Esophagus squamous epithelium (tissue), 5 donors: ENCODE results near the gene GCNT1. TPM values are rescaled to one million over a fixed set of nuclear protein-coding genes. Genes with fewer than 3 reads are reported as not detected.

Experiments
- DNase-seq: peaks from one replicate; lab custom pipeline; 2025; lab: John Stamatoyannopoulos, UW
- H3K27ac ChIP-seq, 4 donors: fragments of 200-600 bp; sonication (generic); one replicate each; pipeline ENCODE4 v1.5.1; 2016 to 2019; ENCODE audit warnings: mild to moderate bottlenecking in 1 of 4
- H3K27me3 ChIP-seq, 4 donors: fragments of 200-600 bp; sonication (generic); 1 replicate in 3 of 4; 2 replicates in 1 of 4; pipeline versions ENCODE4 v1.5.1 to v1.6.0; 2017 to 2021; ENCODE audit warnings: antibody characterized with exemption in 1 of 4
- H3K36me3 ChIP-seq, 3 donors: fragments of 200-600 bp; sonication (generic); one replicate each; pipeline ENCODE4 v1.5.1; 2016 to 2019
- H3K4me1 ChIP-seq, 3 donors: fragments of 200-600 bp; sonication (generic); one replicate each; pipeline ENCODE4 v1.5.1; 2017 to 2019
- H3K4me3 ChIP-seq, 4 donors: fragments of 200-600 bp; sonication (generic); 1 replicate in 3 of 4; 2 replicates in 1 of 4; pipeline ENCODE4 v1.5.1; 2016 to 2019; ENCODE audit warnings: mild to moderate bottlenecking in 2 of 4, moderate library complexity in 1 of 4
- H3K9me3 ChIP-seq, 3 donors: fragments of 200-600 bp; sonication (generic); one replicate each; pipeline ENCODE4 v1.5.1; 2016 to 2019
- POLR2A ChIP-seq, 4 donors: fragments of 450-650 bp; IDR thresholded peaks; one replicate each; pipeline ENCODE4 v1.6.1; 2017; ENCODE audit warnings: antibody characterized with exemption in 4 of 4, mild to moderate bottlenecking in 4 of 4, moderate library complexity in 3 of 4
- WGBS, 2 donors: methylation state at CpG; one replicate each; pipeline ENCODE4 v1.1.5; 2018; 5-methylcytosine and 5-hydroxymethylcytosine counted together
- intact Hi-C: fragments of 100-400 bp; cut with DNase I; formaldehyde crosslinking; loops from one replicate; pipeline ENCODE4 v1.15.0; 2022
- total RNA-seq, 4 donors: library from RNA; depleted of rRNA; stranded (reverse); fragments of >200 nt; gene quantifications; one replicate each; pipeline ENCODE4 v1.1.0, GENCODE V29; 2016
- TF ChIP-seq, protein P1 (sequence below), 6 experiments: fragments of 450-650 bp in 4 of 6; fragments of 200-600 bp in 2 of 6; sonication (generic) in 2 of 6; IDR thresholded peaks; one replicate each; pipeline ENCODE4 v1.5.1; 2016 to 2019; ENCODE audit warnings: antibody characterized with exemption in 6 of 6, mild to moderate bottlenecking in 4 of 6, moderate library complexity in 4 of 6
- donor health status: DM: yes; HTN: yes; CAD: no.

Gene GCNT1
- total RNA-seq, 4 donors from 2014 or later: 1.1 to 4.8 (median 3.0) TPM

GRCh38 chr9:76500061-76500460 is 41.1 kb downstream of the GCNT1 start:
- H3K4me3 ChIP-seq: no peak overlapping the region
- peaks cover 0 to 14% (median 0%) of the 10 kb centered on the region in 3 donors for H3K36me3 ChIP-seq
- H3K4me1 ChIP-seq: no peaks in the 10 kb centered on the region
- WGBS, 2 donors: 100% methylated on average over 1 of the region's 1 CpG
- no peaks in the 10 kb centered on the region for H3K27me3 ChIP-seq
- TF ChIP-seq, protein P1, sequence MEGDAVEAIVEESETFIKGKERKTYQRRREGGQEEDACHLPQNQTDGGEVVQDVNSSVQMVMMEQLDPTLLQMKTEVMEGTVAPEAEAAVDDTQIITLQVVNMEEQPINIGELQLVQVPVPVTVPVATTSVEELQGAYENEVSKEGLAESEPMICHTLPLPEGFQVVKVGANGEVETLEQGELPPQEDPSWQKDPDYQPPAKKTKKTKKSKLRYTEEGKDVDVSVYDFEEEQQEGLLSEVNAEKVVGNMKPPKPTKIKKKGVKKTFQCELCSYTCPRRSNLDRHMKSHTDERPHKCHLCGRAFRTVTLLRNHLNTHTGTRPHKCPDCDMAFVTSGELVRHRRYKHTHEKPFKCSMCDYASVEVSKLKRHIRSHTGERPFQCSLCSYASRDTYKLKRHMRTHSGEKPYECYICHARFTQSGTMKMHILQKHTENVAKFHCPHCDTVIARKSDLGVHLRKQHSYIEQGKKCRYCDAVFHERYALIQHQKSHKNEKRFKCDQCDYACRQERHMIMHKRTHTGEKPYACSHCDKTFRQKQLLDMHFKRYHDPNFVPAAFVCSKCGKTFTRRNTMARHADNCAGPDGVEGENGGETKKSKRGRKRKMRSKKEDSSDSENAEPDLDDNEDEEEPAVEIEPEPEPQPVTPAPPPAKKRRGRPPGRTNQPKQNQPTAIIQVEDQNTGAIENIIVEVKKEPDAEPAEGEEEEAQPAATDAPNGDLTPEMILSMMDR (IDR thresholded peaks at IDR 0.05): no peak
- TF ChIP-seq POLR2A (IDR thresholded peaks at IDR 0.05): no peak
- DNase-seq: no peak
- no peak overlapping the region for H3K27ac ChIP-seq
- intact Hi-C loops: no loop called here
- H3K9me3 ChIP-seq: no peaks in the 10 kb centered on the region

- no peak for DNase-seq
- Histone ChIP-seq H3K27ac (no peak overlapping the region), H3K4me3 (no peak overlapping the region), H3K36me3 (peaks cover 0 to 14% (median 0%) of the 10 kb centered on the region in 3 donors), H3K9me3 (no peaks in the 10 kb centered on the region), H3K27me3 (no peaks in the 10 kb centered on the region), H3K4me1 (no peaks in the 10 kb centered on the region)
- TF ChIP-seq, protein P1 (IDR thresholded peaks at IDR 0.05): no peak
- no peak for TF ChIP-seq POLR2A (IDR thresholded peaks at IDR 0.05)
- WGBS, 2 donors: 74 to 87% methylated on average over 5 to 6 of the region's 6 CpGs
- intact Hi-C loops: no loop called here
These were observed 43.8 kb downstream of the GCNT1 start for GRCh38 chr9:76502746-76503145.

GRCh38 chr9:76510041-76510440 is 51.1 kb downstream of the GCNT1 start:
- Histone ChIP-seq H3K36me3 (no peaks in the 10 kb centered on the region), H3K27me3 (no peaks in the 10 kb centered on the region), H3K27ac (no peak overlapping the region), H3K4me1 (no peaks in the 10 kb centered on the region), H3K9me3 (no peaks in the 10 kb centered on the region), H3K4me3 (no peak overlapping the region)
- TF ChIP-seq, protein P1 (IDR thresholded peaks at IDR 0.05): no peak
- TF ChIP-seq POLR2A (IDR thresholded peaks at IDR 0.05): no peak
- no peak for DNase-seq
- WGBS, 2 donors: 89 to 100% methylated on average over 1 of the region's 1 CpG
- intact Hi-C loops: no loop called here

- Histone ChIP-seq H3K27me3 (no peaks in the 10 kb centered on the region), H3K36me3 (no peaks in the 10 kb centered on the region), H3K4me1 (no peaks in the 10 kb centered on the region), H3K27ac (no peak overlapping the region), H3K4me3 (no peak overlapping the region), H3K9me3 (no peaks in the 10 kb centered on the region)
- TF ChIP-seq POLR2A (IDR thresholded peaks at IDR 0.05): no peak
- TF ChIP-seq, protein P1 (IDR thresholded peaks at IDR 0.05): no peak
- no peak for DNase-seq
- 88 to 91% methylated on average over 1 to 2 of the region's 2 CpGs for WGBS, 2 donors
- intact Hi-C loops: no loop called here
These were observed 51.5 kb downstream of the GCNT1 start for GRCh38 chr9:76510446-76510845.

- TF ChIP-seq POLR2A (IDR thresholded peaks at IDR 0.05): no peak
- TF ChIP-seq, protein P1 (IDR thresholded peaks at IDR 0.05): no peak
- WGBS, 2 donors: 33 to 40% methylated on average over 1 of the region's 1 CpG
These were observed 53.8 kb downstream of the GCNT1 start for GRCh38 chr9:76512826-76513225.

More at GRCh38 chr9:76512826-76513225, 53.8 kb downstream of the GCNT1 start:
- no peak for DNase-seq
- Histone ChIP-seq H3K27ac (no peak overlapping the region), H3K4me3 (no peak overlapping the region), H3K4me1 (no peaks in the 10 kb centered on the region), H3K36me3 (no peaks in the 10 kb centered on the region), H3K9me3 (no peaks in the 10 kb centered on the region), H3K27me3 (no peaks in the 10 kb centered on the region)
- intact Hi-C loops: no loop called here
